Measurements from ENCODE around the gene VPS37D.
"Not testable (repeated sequence)": the region's sequence is repeated elsewhere in the genome, so short reads cannot be mapped to it uniquely, and the experiment has no call there.

VPS37D gene

GRCh38 chr7:73712773-73713172 is 45.1 kb downstream of the VPS37D start:
- no peak for TF ChIP-seq CTCF (conservative IDR thresholded peaks at IDR 0.05)
- H3K27ac ChIP-seq, result no peak overlapping the region

GRCh38 chr7:73713319-73713718 is 45.7 kb downstream of the VPS37D start:
- H3K27ac ChIP-seq, result not testable (repeated sequence)

GRCh38 chr7:73715648-73716317 is 48.2 kb downstream of the VPS37D start:
- no peak overlapping the region for H3K27ac ChIP-seq
- no peak for TF ChIP-seq CTCF (conservative IDR thresholded peaks at IDR 0.05)

GRCh38 chr7:73716318-73716890 is 48.8 kb downstream of the VPS37D start:
- TF ChIP-seq CTCF (conservative IDR thresholded peaks at IDR 0.05), result no peak

GRCh38 chr7:73717025-73717807 is 49.6 kb downstream of the VPS37D start:
- H3K27ac ChIP-seq, result no peak overlapping the region

More at GRCh38 chr7:73716318-73716890, 48.8 kb downstream of the VPS37D start:
- no peak overlapping the region for H3K27ac ChIP-seq

GRCh38 chr7:73717991-73718405 is 50.4 kb downstream of the VPS37D start:
- no peak for TF ChIP-seq CTCF (conservative IDR thresholded peaks at IDR 0.05)
- no peak overlapping the region for H3K27ac ChIP-seq

More at GRCh38 chr7:73717025-73717807, 49.6 kb downstream of the VPS37D start:
- no peak for TF ChIP-seq CTCF (conservative IDR thresholded peaks at IDR 0.05)

GRCh38 chr7:73718438-73718881 is 50.8 kb downstream of the VPS37D start:
- TF ChIP-seq CTCF (conservative IDR thresholded peaks at IDR 0.05), result no peak
- H3K27ac ChIP-seq, result peak overlapping the region; percentile 81; the same call in 1 of the 2 replicates
